GM12878 (cell line): ENCODE data around the gene NDEL1. TPM values are rescaled to one million over a fixed set of nuclear protein-coding genes. Genes with fewer than 3 reads are reported as not detected.

Source experiments
- ATAC-seq: fragments of 200-7000 bp; cut with Tn5 transposase; 3 replicates; pipeline ENCODE4 v1.9.1; 2020; ENCODE audit warnings: mild to moderate bottlenecking, moderate library complexity
- BruUV-seq: library from RNA; stranded (reverse); fragments of 400-500 nt; replicated peaks from 2 replicates; lab custom pipeline; 2021; lab: Mats Ljungman, UMichigan
- CTCF ChIA-PET: fragments of 300-600 bp; sonication (Branson Sonifier 250); formaldehyde crosslinking; extraction: SDS; loops from one replicate; lab custom pipeline; 2021; ENCODE audit warnings: inconsistent platforms; lab: Yijun Ruan, JAX
- POLR2A ChIA-PET: fragments of 350-600 bp; formaldehyde crosslinking; extraction: SDS; loops from one replicate; lab custom pipeline; 2021; ENCODE audit warnings: inconsistent platforms; lab: Charles Lee
- RAD21 ChIA-PET: fragments of 300-600 bp; sonication (Branson Sonifier 250); formaldehyde crosslinking; loops from one replicate; lab custom pipeline; 2023; ENCODE audit warnings: antibody characterized with exemption; ENCODE audit not compliant: unreplicated experiment; lab: Charles Lee
- SMC1A ChIA-PET: fragments of 300-600 bp; sonication (Branson Sonifier 250); formaldehyde crosslinking; loops from one replicate; lab custom pipeline; 2023; ENCODE audit not compliant: unreplicated experiment, uncharacterized antibody; lab: Charles Lee
- DNase-seq: peaks from one replicate; pipeline ENCODE4 v3.0.0-alpha.2; 2011; ENCODE audit warnings: low read depth, low spot score
- FAIRE-seq: peaks from 3 replicates; lab custom pipeline; 2011; peaks lifted over from hg19 to GRCh38; lab: Jason Lieb, UNC
- H2AFZ ChIP-seq: 2 replicates; pipeline ENCODE4 v1.6.0; 2011; ENCODE audit warnings: low read depth, low read length, control low read depth; ENCODE audit not compliant: control insufficient read depth
- H3K27ac ChIP-seq: 2 replicates; pipeline ENCODE4 v1.5.1; 2011; ENCODE audit warnings: control low read depth; ENCODE audit not compliant: control insufficient read depth, insufficient read depth
- H3K27me3 ChIP-seq, 2 experiments: replicated peaks in 1 of 2; 2 replicates each; pipeline versions ENCODE4 v1.6.0 to v1.6.1; 2011; ENCODE audit warnings: low read length in 1 of 2; ENCODE audit not compliant: control insufficient read depth in 2 of 2, insufficient read depth in 2 of 2
- H3K36me3 ChIP-seq, 2 experiments: 2 replicates each; pipeline ENCODE4 v1.5.1; 2011; ENCODE audit warnings: low read length in 1 of 2; ENCODE audit not compliant: control insufficient read depth in 2 of 2, insufficient read depth in 2 of 2
- H3K4me1 ChIP-seq: 2 replicates; pipeline ENCODE4 v1.6.1; 2011; ENCODE audit warnings: mild to moderate bottlenecking, low read length, moderate library complexity, mixed read lengths; ENCODE audit not compliant: control insufficient read depth, insufficient read depth
- H3K4me2 ChIP-seq: 2 replicates; pipeline ENCODE4 v1.6.0; 2011; ENCODE audit warnings: control low read depth; ENCODE audit not compliant: control insufficient read depth, insufficient read depth
- H3K4me3 ChIP-seq: fragments of 200-600 bp; sonication (generic); 2 replicates; pipeline ENCODE4 v1.5.1; 2016
- H3K79me2 ChIP-seq: 2 replicates; pipeline ENCODE4 v1.6.0; 2011; ENCODE audit warnings: low read length; ENCODE audit not compliant: control insufficient read depth, insufficient read depth
- H3K9ac ChIP-seq: 2 replicates; pipeline ENCODE4 v1.8.0; 2011; ENCODE audit warnings: low read length, control low read depth, mixed read lengths; ENCODE audit not compliant: control insufficient read depth, insufficient read depth
- H3K9me3 ChIP-seq: replicated peaks from 3 replicates; pipeline ENCODE4 v1.5.1; 2011; ENCODE audit warnings: mild to moderate bottlenecking, low read length; ENCODE audit not compliant: control insufficient read depth, insufficient read depth
- H4K20me1 ChIP-seq: 2 replicates; pipeline ENCODE4 v1.6.0; 2011; ENCODE audit not compliant: control insufficient read depth, insufficient read depth
- BCL11A ChIP-seq: IDR thresholded peaks from 2 replicates; pipeline ENCODE4 v1.6.1; 2011; ENCODE audit warnings: low read depth, low read length
- BCLAF1 ChIP-seq: fragments of 450-650 bp; IDR thresholded peaks from 2 replicates; pipeline ENCODE4 v1.6.1; 2017; ENCODE audit warnings: antibody characterized with exemption, mild to moderate bottlenecking, moderate library complexity
- BHLHE40 ChIP-seq, 2 experiments: fragments of 450-650 bp in 1 of 2; IDR thresholded peaks; 2 replicates each; pipeline ENCODE4 v1.6.1; 2011 to 2017; ENCODE audit warnings: low read depth in 2 of 2, borderline replicate concordance in 1 of 2, improper control_type of control experiment in 1 of 2, low read length in 1 of 2, mild to moderate bottlenecking in 1 of 2
- ESRRA ChIP-seq: IDR thresholded peaks from 2 replicates; pipeline ENCODE4 v1.6.1; 2012; ENCODE audit warnings: mild to moderate bottlenecking, low read length, improper control_type of control experiment
- FOXM1 ChIP-seq: IDR thresholded peaks from 2 replicates; pipeline ENCODE4 v1.6.1; 2012; ENCODE audit warnings: low read depth, mild to moderate bottlenecking, inconsistent platforms, low read length, moderate library complexity
- HDAC2 ChIP-seq: fragments of 200-600 bp; sonication (generic); IDR thresholded peaks from 2 replicates; pipeline ENCODE4 v1.6.1; 2017
- HDGF ChIP-seq: fragments of 450-650 bp; IDR thresholded peaks from 2 replicates; pipeline ENCODE4 v1.6.1; 2016; ENCODE audit warnings: antibody characterized with exemption
- JUND ChIP-seq: IDR thresholded peaks from 2 replicates; pipeline ENCODE4 v1.6.1; 2012; ENCODE audit warnings: low read depth, mild to moderate bottlenecking, low read length, improper control_type of control experiment, moderate library complexity
- NFXL1 ChIP-seq: fragments of 450-650 bp; IDR thresholded peaks from 2 replicates; pipeline ENCODE4 v1.6.1; 2017; ENCODE audit warnings: antibody characterized with exemption, mild to moderate bottlenecking, borderline replicate concordance
- NR2C2 ChIP-seq: IDR thresholded peaks from 2 replicates; pipeline ENCODE4 v1.6.1; 2011; ENCODE audit warnings: borderline replicate concordance, low read depth; ENCODE audit not compliant: control insufficient read depth, insufficient read length
- NR2F1 ChIP-seq: fragments of 450-650 bp; conservative IDR thresholded peaks from 2 replicates; pipeline ENCODE4 v1.6.1; 2017; ENCODE audit warnings: mild to moderate bottlenecking
- PAX5 ChIP-seq: IDR thresholded peaks from 2 replicates; pipeline ENCODE4 v1.6.1; 2011; ENCODE audit warnings: low read depth, low read length, borderline replicate concordance
- SMARCA5 ChIP-seq: fragments of 450-650 bp; IDR thresholded peaks from 2 replicates; pipeline ENCODE4 v1.6.1; 2017; ENCODE audit warnings: mild to moderate bottlenecking
- WRNIP1 ChIP-seq: IDR thresholded peaks from 2 replicates; pipeline ENCODE4 v1.6.1; 2011; ENCODE audit warnings: low read depth, low read length, improper control_type of control experiment, borderline replicate concordance
- YBX1 ChIP-seq: fragments of 450-650 bp; IDR thresholded peaks from 2 replicates; pipeline ENCODE4 v1.6.1; 2016; ENCODE audit warnings: antibody characterized with exemption
- ZBTB40 ChIP-seq: fragments of 450-650 bp; IDR thresholded peaks from 2 replicates; pipeline ENCODE4 v1.6.1; 2016; ENCODE audit warnings: mild to moderate bottlenecking, moderate library complexity, borderline replicate concordance
- ZNF207 ChIP-seq: fragments of 450-650 bp; IDR thresholded peaks from 2 replicates; pipeline ENCODE4 v1.6.1; 2014; ENCODE audit warnings: antibody characterized with exemption, mild to moderate bottlenecking, borderline replicate concordance
- WGBS: methylation state at CpG from one replicate; pipeline ENCODE4 v1.1.6; 2016; ENCODE audit warnings: low lambda C conversion rate; ENCODE audit not compliant: insufficient replicate concordance, insufficient coverage; ENCODE audit errors: missing lambda C conversion rate; 5-methylcytosine and 5-hydroxymethylcytosine counted together
- in situ Hi-C: fragments of 300-500 bp; cut with MboI; formaldehyde crosslinking; loops from 9 replicates; pipeline ENCODE4 v1.14.3; 2018; ENCODE audit warnings: mixed read lengths
- intact Hi-C: fragments of 100-400 bp; cut with micrococcal nuclease; formaldehyde crosslinking; loops from one replicate; pipeline ENCODE4 v1.14.2; 2022; ENCODE audit not compliant: unreplicated experiment
- polyA plus RNA-seq, 11 experiments: library from polyadenylated mRNA; depleted of rRNA in 4 of 11; unstranded in 6 of 11; stranded (reverse) in 5 of 11; fragments of >200 nt; fragmentation: Nextera tagmentation in 4 of 11; fragmentation: Illumina TruSeq in 1 of 11; extraction: Ambion mirVana in 4 of 11; extraction: Trizol in 1 of 11; gene quantifications; 1 replicate in 1 of 11; 2 replicates in 10 of 11; pipeline versions ENCODE4 v1.2.1 to v1.2.3, GENCODE V29; 2011 to 2016; ENCODE audit warnings: inconsistent platforms in 2 of 11, missing spikeins in 2 of 11, low read depth in 1 of 11
- total RNA-seq, 4 experiments: library from RNA; depleted of rRNA in 3 of 4; stranded (reverse); fragments of >200 nt in 3 of 4; fragmentation: Illumina TruSeq in 1 of 4; extraction: Trizol in 1 of 4; gene quantifications; 2 replicates each; pipeline versions ENCODE4 v1.2.1 to v1.2.3, GENCODE V29; 2013 to 2021
- TF ChIP-seq, protein P1 (sequence below): IDR thresholded peaks from 2 replicates; pipeline ENCODE4 v1.6.1; 2011; ENCODE audit warnings: borderline replicate concordance, low read depth, mild to moderate bottlenecking, moderate library complexity, low read length; ENCODE audit not compliant: insufficient read depth, poor library complexity, severe bottlenecking

Gene NDEL1
- total and polyA plus RNA-seq, 10 of the 15 experiments (the other 5 are each of a cell fraction or from before 2014, with no cell fraction given), result 0.72 to 41.5 (median 29.9) TPM

DNA sequence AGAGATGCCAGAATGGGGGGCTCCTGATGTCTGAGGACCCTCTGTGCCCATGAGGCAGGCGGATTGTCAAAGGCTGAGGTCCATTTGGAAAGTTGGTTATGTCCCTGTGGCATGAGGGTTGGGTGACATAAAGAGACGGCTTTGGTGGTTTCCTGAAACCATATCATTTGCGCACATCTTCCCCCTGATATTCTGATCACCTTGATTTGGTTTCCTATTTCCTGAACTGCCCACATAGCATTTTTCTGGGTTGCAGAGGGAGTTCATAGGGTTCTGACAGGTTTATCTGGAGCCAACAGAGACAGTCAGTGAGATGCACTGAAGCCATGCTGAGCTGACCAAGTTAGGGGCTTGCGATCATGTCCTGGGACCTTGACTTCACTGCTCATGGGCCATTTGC, 22.4 kb upstream of the NDEL1 start:
- 27% methylated on average over 4 of the region's 4 CpGs for WGBS
- Histone ChIP-seq H3K4me1 (no peaks in the 10 kb centered on the region), H3K9me3 (no peaks in the 10 kb centered on the region), H3K27me3 (peaks cover 2 to 6% of the 10 kb centered on the region in 2 experiments; a peak in 3 of 4 replicates), H3K27ac (no peak overlapping the region), H4K20me1 (no peaks in the 10 kb centered on the region), H3K36me3 (no peaks in the 10 kb centered on the region), H3K4me3 (no peak overlapping the region), H3K79me2 (no peaks in the 10 kb centered on the region), H2AFZ (no peak overlapping the region), H3K4me2 (no peak overlapping the region), H3K9ac (no peak overlapping the region)
- ChIA-PET CTCF (interaction anchor here (0.9 kb wide), 1 partner anchor 333 kb away, joined by 3 read pairs; no protein-coding TSS in a partner anchor), SMC1A (interaction anchor here (2.0 kb wide), 1 partner anchor 333 kb away, joined by 6 read pairs; no protein-coding TSS in a partner anchor), POLR2A (no interaction called here), RAD21 (no interaction called here)
- in situ Hi-C loops, result loop anchor here (5.0 to 10.0 kb wide), 2 partner anchors 334 to 601 kb away; no protein-coding TSS in a partner anchor
- BruUV-seq, result no TSS peak
- ATAC-seq, result no peak
- intact Hi-C loops, result loop anchor here (10.0 kb wide), 1 partner anchor 481 kb away; no protein-coding TSS in a partner anchor
- DNase-seq, result no peak
- FAIRE-seq, result no peak
- TF ChIP-seq YBX1, result no peak
- TF ChIP-seq HDGF, result no peak
- no peak for TF ChIP-seq BCLAF1
- TF ChIP-seq, protein P1, sequence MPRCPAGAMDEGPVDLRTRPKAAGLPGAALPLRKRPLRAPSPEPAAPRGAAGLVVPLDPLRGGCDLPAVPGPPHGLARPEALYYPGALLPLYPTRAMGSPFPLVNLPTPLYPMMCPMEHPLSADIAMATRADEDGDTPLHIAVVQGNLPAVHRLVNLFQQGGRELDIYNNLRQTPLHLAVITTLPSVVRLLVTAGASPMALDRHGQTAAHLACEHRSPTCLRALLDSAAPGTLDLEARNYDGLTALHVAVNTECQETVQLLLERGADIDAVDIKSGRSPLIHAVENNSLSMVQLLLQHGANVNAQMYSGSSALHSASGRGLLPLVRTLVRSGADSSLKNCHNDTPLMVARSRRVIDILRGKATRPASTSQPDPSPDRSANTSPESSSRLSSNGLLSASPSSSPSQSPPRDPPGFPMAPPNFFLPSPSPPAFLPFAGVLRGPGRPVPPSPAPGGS, result no peak
- no peak for TF ChIP-seq NR2F1
- TF ChIP-seq BHLHE40 (IDR thresholded peaks at IDR 0.05; ENCODE audit: borderline replicate concordance in 1 of 2, low read depth in 2 of 2, low read length in 1 of 2), result no peak
- TF ChIP-seq ZBTB40, result no peak
- no peak for TF ChIP-seq WRNIP1
- no peak for TF ChIP-seq ZNF207
- no peak for TF ChIP-seq NFXL1
- no peak for TF ChIP-seq HDAC2
- no peak for TF ChIP-seq NR2C2
- TF ChIP-seq JUND, result no peak
- no peak for TF ChIP-seq FOXM1
- TF ChIP-seq SMARCA5, result no peak
- TF ChIP-seq ESRRA, result no peak
- TF ChIP-seq BCL11A, result no peak
- no peak for TF ChIP-seq PAX5
